ENCODE measurements around the gene APPL2. TPM values are rescaled to one million over a fixed set of nuclear protein-coding genes. Genes with fewer than 3 reads are reported as not detected.

APPL2 gene
- total RNA-seq, 2 donors from 2014 or later, result 13.1 to 30.3 TPM

DNA sequence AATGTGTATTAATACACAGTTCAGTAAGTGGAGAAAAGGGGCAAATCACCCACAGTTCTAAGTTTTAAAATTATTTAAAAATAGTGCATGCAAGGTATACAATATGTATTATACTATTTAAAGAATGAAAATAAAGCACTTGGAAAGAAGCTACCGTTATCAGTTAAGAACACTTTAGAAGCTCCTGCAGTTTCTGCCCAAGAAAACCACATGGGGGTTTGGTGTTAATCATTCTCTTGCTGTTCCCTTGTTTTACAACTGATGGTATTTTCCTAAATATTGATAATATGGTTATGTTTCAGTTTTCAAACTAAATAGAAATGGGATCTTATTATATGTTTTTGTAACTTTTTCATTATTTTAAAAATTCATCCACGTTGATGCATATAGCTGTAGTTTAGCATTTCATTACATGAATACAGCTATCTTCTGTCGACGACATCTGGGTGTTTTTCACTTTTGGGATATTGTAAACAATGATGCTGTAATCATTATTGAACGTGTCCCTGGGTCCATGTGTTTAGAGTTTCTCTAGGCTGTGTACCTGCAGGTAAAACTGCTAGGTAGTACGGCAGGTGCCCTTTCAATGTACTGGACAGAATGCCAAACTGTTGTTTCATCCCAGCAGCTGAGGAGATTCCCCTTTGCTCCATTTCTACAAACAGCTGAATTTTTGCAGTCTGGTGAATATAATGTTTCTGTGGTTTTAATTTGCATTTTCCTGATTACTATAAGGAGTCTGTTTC, 64.1 kb downstream of the APPL2 start:
- H3K4me1 ChIP-seq, result no peaks in the 10 kb centered on the region
- DNase-seq (ENCODE audit: low spot score), result no peak
- H3K36me3 ChIP-seq, result peaks cover 50% of the 10 kb centered on the region
- no peaks in the 10 kb centered on the region for H3K27me3 ChIP-seq
- TF ChIP-seq, protein P1, sequence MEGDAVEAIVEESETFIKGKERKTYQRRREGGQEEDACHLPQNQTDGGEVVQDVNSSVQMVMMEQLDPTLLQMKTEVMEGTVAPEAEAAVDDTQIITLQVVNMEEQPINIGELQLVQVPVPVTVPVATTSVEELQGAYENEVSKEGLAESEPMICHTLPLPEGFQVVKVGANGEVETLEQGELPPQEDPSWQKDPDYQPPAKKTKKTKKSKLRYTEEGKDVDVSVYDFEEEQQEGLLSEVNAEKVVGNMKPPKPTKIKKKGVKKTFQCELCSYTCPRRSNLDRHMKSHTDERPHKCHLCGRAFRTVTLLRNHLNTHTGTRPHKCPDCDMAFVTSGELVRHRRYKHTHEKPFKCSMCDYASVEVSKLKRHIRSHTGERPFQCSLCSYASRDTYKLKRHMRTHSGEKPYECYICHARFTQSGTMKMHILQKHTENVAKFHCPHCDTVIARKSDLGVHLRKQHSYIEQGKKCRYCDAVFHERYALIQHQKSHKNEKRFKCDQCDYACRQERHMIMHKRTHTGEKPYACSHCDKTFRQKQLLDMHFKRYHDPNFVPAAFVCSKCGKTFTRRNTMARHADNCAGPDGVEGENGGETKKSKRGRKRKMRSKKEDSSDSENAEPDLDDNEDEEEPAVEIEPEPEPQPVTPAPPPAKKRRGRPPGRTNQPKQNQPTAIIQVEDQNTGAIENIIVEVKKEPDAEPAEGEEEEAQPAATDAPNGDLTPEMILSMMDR (IDR thresholded peaks at IDR 0.05), result no peak
- no peak overlapping the region for H3K4me3 ChIP-seq
- no peaks in the 10 kb centered on the region for H3K9me3 ChIP-seq
- no peak overlapping the region for H3K27ac ChIP-seq

- no peaks in the 10 kb centered on the region for H3K9me3 ChIP-seq
- H3K4me3 ChIP-seq, result no peak overlapping the region
- TF ChIP-seq, protein P1 (IDR thresholded peaks at IDR 0.05), result no peak
- H3K27me3 ChIP-seq, result no peaks in the 10 kb centered on the region
- no peaks in the 10 kb centered on the region for H3K4me1 ChIP-seq
- DNase-seq (ENCODE audit: low spot score), result no peak
- peaks cover 56% of the 10 kb centered on the region for H3K36me3 ChIP-seq
- H3K27ac ChIP-seq, result no peak overlapping the region
These were observed 65.8 kb downstream of the APPL2 start for GRCh38 chr12:105170139-105170538.

DNA sequence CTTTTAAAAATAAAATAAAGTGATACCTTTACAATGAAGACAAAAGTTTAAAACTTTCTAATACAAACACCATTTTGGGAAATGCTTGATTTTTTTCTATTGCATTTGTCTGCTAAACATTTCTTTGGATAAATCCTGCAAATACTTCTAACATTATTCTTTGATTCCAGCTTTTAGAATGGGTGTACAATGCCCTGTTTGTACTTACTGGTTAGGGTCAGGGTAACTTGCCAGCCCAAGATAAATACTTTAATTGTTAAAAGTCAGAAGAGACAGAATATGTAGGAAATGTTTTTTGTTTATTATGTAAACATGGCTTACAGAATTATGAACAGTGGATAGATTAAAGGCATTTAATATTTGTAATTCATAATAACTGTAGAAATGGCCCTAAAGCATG, 68.0 kb downstream of the APPL2 start:
- Histone ChIP-seq H3K9me3 (no peaks in the 10 kb centered on the region), H3K36me3 (peaks cover 58% of the 10 kb centered on the region), H3K27ac (no peak overlapping the region), H3K27me3 (no peaks in the 10 kb centered on the region), H3K4me1 (no peaks in the 10 kb centered on the region), H3K4me3 (no peak overlapping the region)
- DNase-seq (ENCODE audit: low spot score), result no peak
- TF ChIP-seq, protein P1 (IDR thresholded peaks at IDR 0.05), result no peak

- Histone ChIP-seq H3K9me3 (no peaks in the 10 kb centered on the region), H3K4me3 (no peak overlapping the region), H3K4me1 (no peaks in the 10 kb centered on the region), H3K27me3 (no peaks in the 10 kb centered on the region), H3K36me3 (peaks cover 58% of the 10 kb centered on the region), H3K27ac (no peak overlapping the region)
- no peak for DNase-seq (ENCODE audit: low spot score)
- TF ChIP-seq, protein P1 (IDR thresholded peaks at IDR 0.05), result no peak
These were observed 68.6 kb downstream of the APPL2 start for GRCh38 chr12:105167346-105167745.

GRCh38 chr12:105166736-105167135, 69.2 kb downstream of the APPL2 start:
- Histone ChIP-seq H3K9me3 (no peaks in the 10 kb centered on the region), H3K27me3 (no peaks in the 10 kb centered on the region), H3K36me3 (peaks cover 64% of the 10 kb centered on the region), H3K27ac (no peak overlapping the region), H3K4me1 (no peaks in the 10 kb centered on the region), H3K4me3 (no peak overlapping the region)
- TF ChIP-seq, protein P1 (IDR thresholded peaks at IDR 0.05), result no peak
- DNase-seq (ENCODE audit: low spot score), result no peak

GRCh38 chr12:105164068-105164467, 71.9 kb downstream of the APPL2 start:
- Histone ChIP-seq H3K27me3 (no peaks in the 10 kb centered on the region), H3K4me3 (no peak overlapping the region), H3K4me1 (no peaks in the 10 kb centered on the region), H3K36me3 (peaks cover 72% of the 10 kb centered on the region), H3K9me3 (no peaks in the 10 kb centered on the region), H3K27ac (no peak overlapping the region)
- no peak for DNase-seq (ENCODE audit: low spot score)
- TF ChIP-seq, protein P1 (IDR thresholded peaks at IDR 0.05), result no peak
